Hematopoietic multipotent progenitor cell treated with erythropoietin and hydrocortisone succinate and interleukin-3 and kit ligand, for 6 days (in vitro differentiated cells): ENCODE results near the gene DYRK1B.

Source experiments
- DNase-seq: peaks from one replicate; pipeline ENCODE4 v3.0.0-alpha.2; 2015

DYRK1B gene

DNA sequence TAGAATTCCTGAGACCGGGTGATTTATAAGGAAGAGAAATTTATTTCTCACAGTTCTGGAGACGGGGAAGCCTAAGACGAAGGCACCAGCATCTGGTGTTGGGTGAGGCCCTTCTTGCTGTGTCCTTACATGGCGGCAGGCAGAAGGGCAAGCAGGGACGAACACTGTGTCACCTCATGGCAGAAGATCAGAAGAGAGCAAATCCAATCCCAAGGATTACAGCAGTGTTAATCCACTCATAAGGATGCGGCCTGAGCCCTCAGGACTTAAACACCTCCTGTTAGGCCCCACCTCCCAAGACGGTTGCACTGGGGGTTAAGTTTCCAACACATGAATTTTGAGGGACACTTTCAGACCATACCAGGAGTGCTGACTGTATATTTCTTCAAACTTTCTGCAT lies 18.9 kb upstream of the DYRK1B start:
- no peak for DNase-seq

DNA sequence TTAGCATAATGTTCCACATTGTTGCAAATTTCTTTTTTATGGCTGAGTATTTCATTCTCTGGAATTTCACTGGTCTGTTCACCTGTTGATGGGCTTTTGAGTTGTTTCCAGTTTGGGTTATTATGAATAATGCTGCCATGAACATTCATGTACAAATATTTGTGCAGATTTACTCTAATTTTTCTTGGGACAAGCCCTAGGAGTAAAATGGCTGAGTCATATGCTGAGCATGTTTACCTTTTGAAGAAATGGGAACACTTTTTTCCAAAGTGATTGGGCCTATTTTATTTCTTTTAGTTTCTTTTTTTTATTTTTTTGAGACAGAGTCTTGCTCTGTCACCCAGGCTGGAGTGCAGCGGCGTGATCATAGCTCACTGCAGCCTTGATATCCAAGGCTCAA lies 16.9 kb upstream of the DYRK1B start:
- no peak for DNase-seq

DNA sequence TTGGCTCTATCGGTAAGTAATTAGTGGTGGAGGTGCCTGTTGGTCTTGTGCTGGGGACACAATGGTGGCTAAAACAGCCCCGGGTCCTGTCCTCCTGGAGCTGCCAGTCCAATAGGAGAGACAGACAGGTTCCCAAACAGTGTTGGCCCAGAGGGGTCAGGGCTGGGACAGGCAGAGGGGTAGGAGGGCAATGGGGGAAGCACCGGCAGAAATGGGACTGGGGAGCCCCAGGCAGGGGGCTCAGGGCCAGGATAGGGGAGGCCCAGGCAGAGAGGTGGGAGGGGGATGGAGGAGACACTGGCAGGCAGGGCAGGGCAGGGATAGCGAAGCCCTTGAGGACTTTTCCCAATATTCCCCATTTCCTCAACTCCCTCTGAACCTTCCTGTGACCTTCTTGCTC lies 14.4 kb upstream of the DYRK1B start:
- no peak for DNase-seq

DNA sequence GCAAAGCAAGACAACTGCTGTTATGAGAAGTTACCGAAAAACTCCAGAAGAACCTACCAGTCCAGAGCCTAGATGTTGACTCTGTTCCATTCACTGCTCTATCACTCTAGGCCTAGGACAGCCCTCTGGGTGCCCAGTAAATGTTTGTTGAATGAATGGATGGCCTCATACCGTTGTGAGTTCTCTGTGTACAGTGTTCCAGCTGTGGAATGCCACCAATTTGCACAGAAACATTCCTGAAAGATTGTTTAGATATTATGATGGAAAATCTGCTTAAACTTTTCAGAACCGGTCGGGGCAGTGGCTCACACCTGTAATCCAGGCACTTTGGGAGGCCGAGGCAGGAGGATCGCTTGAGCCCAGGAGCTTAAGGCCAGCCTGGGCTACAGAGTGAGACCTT lies 13.6 kb upstream of the DYRK1B start:
- DNase-seq, result no peak

DNA sequence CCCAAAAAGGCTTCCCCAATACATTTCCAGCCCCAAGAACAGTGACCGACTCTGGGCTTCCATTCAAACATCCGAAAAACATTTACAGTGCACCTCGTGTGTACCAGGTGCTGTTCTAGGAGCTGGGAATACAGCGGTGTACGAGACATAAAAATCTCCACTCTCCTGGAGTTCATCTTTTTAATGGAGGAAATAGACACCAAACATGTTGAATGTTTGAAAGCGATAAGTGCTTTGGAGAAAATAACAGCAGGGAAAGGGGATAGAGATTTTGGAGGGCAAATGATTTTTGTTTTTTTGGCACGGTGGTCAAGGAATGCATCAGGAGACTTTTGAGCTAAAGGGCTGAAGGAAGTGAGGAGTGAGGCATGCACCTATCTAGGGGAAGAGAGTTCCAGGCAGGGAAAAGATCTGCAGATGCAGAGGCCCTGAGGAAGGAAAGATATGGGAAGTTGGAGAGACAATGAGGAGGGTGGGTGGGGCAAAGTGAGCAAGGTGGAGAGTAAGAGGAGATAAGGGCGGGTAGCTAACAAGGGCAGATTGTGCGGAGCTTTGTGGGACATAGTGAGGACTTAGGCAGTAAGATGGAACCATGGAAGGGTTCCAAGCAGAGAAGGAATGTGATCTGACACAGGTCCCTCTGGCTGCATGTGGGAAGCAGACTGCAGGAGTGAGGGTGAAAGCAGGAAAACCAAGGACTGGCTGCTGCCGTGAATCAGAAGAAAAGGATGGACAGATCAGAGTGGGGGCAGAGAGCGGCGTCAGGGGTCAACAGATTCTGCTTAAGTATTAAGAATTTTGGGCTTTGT lies 12.9 kb upstream of the DYRK1B start:
- DNase-seq, result peak; percentile 76

DNA sequence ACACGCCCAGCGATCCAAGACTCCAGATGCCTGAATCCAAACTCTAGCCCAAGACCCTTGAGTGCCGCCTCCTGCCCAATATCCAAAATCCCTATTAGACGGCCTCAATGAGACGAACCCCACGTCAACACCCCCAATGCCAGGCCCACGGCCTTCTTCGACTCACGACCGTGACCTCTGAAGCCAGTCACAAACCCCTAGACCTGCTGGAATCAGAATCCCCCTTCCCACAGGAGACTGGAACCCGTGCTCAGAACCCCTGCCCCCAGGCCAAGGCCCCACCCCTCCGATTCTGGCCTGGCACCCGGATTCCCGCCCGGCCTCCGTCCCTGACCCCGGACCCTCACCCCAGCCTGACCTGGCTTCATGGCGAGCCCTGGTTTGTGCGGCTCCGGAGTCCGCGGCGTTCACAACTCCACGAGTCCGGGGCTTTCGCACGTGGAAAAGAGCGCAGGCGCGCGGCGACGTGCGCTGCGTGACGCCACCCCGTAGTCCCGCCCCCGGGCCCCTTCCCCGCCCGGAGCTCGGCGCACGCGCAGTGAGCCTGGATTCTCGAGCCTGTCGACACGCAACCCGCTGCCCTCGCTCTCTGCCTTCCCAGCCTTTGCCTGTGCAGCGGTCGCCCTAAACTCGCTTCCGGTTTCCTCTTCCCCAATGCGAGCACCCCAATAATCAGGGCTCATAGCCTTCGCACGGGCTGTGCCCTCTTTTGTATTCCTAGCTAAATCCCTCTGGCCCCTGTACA lies 12.1 kb upstream of the DYRK1B start, which contains the start of gene FBL:
Gene FBL (minus strand): TSS at position 447 of the 745 bp plus-strand sequence. CDS start 79 bp downstream, at position 368.
- peak; percentile 97 for DNase-seq

DNA sequence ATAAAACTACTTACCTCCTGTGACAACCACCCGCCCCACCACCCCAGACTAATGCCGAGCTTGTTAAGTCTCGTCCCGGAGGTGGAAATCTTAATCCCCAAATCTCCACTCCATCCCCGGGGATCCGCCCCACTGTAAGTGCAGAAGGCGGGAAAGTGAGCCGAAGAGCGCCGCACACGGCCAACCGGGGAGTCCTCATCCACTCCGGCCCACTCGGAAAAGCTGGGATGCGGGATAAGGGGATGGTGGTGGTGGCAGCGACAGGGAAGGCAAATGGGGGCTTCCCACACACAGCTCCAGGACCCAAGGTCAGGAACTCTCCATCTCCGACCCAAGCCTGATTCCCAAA lies 11.6 kb upstream of the DYRK1B start:
- peak; percentile 56 for DNase-seq

DNA sequence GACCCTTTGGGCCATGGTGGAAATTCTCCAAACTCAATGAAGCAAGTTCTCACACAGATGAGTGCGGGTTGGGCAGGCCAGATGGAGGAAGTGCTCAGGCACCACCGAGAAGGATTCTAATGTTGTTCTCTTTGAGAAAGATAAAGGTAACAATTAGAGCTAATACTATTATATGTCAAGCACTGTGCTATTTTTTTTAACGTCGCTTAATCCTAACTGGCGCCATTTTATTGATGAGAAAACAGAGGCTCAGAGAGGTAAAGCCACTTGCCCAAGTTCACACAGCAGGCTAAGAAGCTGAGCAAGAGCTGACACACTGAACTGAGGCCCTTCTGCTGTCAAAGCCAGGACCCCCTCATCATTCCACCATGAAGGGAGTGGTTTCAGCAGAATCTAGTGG lies 11.2 kb upstream of the DYRK1B start:
- peak; percentile 36 for DNase-seq

DNA sequence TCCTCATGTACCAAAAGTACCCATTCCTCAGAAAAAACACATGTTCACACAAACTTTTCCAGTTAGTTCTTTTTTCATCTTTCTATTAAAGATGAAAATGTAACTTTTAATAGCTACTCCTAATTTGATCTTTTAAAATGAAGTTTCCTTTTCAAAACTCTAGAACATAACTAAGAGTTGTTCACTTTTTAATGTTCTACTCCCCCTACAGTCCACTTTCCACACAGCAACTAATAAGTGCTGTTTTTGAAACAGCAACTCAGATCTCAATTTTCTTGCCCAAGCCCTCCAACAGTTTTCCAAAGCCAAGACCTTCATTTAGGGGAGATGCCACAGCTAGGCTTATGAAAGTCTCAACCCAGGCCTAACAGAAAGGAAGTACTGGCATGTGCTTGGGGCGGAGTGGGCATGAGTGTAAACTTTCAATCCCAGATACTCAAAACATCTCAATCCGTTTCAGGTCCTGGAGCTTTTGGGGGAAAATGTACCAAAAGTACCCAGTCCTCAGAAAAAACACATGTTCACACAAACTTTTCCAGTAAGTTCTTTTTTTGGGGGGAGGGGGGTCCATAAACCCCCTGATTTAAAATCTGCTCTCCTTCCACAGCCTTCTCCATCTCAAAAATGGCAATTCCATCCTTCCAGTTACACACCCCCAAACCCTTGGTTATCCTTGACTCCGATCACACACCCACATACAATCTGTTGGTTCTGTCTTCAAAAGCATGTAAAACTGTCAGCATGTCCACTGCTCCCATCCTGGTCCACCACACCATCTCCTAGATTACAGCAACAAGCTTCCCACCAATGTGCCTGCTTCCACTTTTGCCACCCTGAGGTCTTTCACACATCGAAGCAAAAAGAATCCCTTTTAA lies 10.2 kb upstream of the DYRK1B start:
- peak; percentile 78 for DNase-seq

DNA sequence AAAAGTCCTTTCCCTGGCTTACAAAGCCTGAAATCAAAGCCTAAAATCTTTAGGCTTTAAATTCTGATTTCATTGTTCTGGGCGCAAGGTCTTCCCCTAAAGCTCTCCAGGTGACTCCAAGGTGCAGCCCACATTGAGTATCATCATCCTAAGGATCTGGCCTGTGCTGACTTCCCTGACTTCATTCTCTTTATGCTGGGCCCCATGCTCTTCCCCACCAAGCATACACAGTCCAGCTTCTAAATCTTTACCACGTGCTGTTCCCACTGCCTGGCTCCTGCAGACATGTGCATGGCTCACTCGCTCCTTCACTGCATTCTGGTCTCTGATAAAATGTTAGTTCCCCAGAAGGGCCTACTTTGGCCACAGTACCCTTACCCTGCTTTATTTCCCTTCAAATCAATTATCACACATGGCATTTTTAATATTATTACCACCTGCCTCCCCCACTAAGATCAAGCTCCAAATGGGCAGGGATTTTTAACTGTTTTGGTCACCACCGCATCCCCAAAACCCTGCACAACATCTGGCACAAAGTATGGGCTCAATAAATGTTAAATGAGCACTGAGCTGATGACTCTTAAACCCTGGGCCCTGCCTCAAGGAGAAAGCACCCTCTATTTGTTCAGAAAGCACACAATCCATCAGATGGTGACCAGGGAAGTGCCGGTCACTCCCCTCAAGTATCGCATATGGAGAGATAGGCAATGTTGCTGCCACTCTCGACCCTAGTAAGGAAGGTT lies 8.9 kb upstream of the DYRK1B start:
- no peak for DNase-seq

DNA sequence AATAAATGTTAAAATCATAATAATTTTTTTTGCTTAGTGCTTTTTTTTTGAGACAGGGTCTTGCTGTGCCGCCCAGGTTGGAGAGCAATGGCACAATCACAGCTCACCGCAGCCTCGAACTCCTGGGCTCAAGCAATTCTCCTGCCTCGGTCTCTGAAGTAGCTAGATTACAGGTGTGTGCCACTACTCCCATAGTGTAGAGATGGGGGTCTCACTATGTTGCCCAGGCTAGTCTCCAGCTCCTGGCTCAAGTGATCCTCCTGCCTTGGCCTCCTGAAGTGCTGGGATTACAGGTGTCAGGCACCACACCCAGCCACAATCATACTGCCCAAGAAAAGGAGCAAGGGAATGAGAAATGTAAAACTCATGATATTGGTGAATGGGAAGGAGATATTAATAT lies 7.1 kb upstream of the DYRK1B start:
- no peak for DNase-seq

DNA sequence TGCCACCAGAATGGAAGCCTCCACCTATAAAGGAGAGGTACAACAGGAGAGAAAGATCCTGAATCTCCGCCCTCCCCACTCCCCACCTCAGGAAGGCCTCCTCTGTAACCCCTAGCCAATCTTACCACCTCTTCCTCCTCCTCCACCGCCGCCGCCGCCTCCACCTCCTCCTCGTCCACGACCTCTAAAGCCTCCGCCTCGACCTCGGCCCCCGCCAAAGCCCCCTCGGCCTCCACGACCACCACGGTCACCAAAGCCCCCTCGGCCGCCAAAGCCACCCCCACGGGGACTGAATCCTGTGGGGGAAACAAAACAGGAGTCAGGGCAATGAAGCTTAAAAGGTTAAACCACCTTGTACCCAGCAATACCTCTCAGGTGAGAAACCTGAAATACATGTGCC lies 6.5 kb upstream of the DYRK1B start:
- DNase-seq, result no peak

DNA sequence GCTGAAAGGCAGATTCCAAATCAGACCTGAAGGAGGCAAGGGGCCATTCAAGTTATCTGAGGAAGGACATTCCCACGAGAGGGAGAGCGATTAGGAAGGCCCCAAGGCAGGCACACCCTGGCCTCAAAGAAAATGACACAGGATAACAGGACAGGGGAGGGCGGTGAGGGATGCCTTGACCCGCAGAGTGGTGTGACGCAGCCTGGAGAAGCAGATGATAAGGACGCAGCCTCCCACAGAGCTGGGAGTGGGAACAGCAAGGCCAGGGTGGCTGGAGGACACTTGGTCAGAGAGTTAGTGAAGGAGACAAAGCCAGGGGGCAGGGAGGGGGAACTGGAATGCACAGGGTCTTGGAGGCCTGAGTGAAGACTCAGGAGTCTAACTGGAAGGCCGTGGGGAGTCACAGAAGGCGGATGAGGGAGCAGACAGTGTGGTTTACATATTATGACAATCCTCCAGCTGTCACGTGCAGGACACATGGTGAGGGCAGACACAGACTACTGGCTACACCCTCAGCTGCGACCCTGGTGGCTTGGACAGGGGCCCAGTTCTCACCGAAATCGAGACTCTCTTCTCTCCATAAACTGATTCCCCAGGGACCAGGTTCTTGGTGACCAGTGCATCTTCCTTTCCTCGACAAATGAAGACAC lies 5.8 kb upstream of the DYRK1B start:
- no peak for DNase-seq

DNA sequence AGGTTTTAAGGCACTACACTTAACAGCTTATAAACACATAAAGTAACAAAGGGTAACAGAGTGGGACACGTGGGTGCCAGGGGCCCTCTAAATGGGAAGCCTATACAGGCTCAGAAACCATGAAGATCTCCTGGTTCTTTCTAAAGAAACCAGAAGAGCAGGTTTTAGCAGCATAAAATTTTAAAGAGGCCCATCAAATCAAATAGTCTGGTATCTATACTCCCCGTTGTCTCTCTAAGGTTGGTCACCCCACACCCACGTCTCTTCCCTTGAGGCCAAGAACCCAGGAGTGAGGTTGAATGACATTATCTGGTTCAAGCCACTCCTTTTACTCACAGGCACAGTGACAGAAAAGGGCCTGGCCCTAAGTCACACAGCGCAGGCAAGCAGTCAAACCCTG lies 4.6 kb upstream of the DYRK1B start:
- DNase-seq, result no peak

DNA sequence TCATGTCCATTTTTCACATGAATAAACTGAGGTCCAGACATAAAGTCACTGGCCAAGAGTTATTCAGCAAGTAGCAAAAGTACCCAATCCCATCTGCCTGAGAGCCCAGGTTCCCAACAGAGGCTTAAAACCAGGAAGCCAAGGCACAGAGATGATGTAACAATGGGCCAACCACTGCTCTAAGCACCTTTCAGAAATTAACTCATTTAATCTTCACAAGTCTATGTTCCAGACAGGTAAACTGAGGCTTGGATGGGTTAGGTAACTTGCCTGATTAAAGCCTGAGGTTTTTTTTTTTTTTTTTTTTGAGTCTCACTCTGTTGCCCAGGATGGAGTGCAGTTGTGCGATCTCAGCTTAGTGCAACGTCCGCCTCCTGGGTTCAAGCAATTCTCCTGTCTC lies 4.0 kb upstream of the DYRK1B start:
- DNase-seq, result no peak

DNA sequence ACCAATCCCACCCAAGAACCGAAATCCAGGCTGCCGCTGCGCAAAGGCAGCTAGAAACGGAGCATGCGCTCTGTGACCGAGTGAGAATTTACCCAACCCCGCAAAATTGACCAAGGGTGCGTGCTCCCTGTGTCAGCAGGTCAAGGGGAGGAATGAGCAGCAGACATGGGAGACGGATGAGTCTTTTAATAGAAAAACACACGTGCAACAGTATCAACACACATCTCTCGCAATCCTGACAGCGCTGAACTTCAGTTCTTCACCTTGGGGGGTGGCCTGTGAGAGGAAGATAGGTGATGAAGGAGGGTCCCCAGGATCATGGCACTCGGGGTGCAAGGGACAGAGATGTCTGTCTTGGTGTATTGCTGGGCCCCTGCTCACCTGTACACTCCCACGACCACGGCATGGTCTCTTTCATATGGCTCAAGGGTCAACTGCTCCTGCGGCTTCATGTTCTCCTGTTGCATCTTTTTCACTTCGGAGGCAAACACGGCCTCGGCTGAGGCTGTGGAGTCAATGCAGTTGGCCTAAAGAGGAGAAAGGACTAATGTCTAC lies 402 bp upstream of the DYRK1B start:
- DNase-seq, result no peak

DNA sequence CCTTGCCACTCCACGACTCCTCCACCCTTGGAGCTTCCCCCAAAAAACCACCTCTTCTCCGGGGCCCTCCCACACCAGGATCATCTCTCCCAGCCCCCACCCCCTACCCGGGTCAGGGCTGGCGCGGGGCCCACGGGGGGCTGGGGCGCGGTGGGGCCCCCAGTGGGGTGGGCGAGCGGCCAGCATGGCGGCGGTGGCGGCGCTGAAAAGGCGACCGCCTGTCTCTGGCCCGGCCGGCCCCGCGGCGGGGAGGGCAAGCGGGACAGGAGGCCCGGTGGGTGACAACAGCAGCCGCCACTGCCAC lies 850 bp downstream of the DYRK1B start:
- no peak for DNase-seq

DNA sequence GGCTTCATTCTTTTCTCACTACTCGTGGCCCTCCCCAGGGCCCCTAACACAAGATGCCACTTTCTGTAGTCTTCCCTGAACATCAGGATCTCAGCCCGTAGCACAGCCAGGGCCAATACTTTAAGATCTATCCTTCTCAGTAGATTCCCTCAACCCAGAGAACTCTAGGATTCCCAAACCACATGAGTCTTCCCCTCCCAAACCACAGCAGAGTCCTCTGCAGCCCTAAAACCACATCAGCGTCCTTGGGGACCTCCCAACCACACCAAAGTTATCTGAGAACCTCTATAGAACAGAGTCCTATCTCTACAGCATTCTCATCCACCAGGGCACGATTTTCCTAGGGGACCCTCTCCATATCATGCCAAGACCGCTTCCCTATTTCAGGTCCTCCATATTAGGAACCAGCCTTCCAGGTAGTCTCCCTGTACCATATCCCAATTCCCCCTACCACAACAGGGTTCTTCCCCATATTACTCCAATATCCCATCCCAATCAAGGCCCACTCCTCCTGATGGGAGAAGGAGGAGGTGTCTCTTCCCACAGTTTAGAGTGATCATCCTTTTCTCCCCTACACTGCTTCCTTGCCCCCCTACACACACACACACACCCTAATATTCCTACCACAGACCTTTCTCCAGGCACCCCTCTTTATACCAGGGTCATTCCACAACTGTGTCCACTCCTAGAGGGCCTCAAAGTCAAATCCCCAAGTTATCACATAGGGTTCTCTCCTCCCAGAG lies 1.4 kb downstream of the DYRK1B start:
- DNase-seq, result no peak

DNA sequence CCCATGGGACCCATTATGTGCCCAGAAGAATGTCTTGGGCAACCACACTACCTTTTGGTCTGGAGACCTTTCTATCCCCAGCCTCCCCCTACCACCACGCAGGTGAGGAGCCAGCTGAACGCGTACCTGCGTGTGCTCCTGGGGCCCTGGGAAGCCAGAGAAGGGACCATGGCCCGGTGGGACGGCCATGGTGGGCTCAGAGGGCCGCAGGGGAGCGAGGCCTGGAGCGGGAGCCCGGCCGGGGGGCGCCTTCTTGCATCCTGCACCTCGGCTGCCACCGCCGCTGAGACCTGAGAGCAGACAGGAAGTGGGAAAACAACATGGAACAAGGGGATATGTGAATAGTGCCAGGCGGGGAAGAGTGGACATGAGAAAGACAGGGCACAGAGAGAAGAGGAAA lies 2.3 kb downstream of the DYRK1B start:
- DNase-seq, result no peak

DNA sequence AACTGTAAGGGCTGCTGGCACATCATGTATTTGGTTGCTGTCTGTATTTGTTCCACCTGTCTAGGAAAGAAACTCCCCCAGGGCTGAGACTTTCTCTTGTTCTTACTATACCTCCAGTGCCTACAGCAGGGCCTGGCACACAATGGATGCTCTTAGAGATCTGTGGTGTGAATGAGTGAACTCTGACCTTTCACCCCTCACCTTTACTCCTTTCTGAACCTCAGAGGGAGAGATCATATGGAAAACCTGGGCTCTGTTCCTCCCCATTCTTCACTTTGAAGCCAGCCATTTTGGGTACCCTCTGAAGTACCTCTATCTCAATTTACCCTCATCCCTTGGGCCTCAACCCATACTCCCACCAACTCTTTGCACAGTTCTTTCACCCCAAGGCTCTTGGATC lies 3.1 kb downstream of the DYRK1B start:
- DNase-seq, result no peak

DNA sequence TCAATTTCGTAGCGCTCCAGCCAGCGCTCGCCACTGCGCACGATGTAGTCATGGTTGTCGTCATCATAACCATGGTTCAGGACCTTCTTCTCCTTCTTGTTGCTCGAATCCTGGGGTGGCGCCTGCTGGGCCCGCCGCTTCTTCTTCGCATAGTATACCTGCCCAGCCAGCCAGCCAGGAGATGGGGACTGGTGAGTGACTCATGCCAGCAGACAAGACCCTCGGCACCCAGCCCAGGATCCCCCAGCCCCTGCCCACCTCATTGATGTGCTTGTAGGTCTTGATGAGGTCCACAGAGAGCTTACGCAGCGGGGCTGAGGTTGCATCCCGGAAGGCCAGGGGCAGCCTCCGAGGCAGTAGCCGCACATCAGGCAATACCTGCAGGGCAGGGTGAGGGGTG lies 3.6 kb downstream of the DYRK1B start:
- DNase-seq, result no peak
